Dermis lymphatic vessel endothelial cell (primary cell): ENCODE data around the gene C16orf46. TPM values are rescaled to one million over a fixed set of nuclear protein-coding genes. Genes with fewer than 3 reads are reported as not detected.

Experiments
- total RNA-seq: library from RNA; depleted of rRNA; stranded (reverse); fragments of >200 nt; gene quantifications from 2 replicates; pipeline ENCODE4 v1.2.1, GENCODE V29; 2014

C16orf46 gene, protein sequence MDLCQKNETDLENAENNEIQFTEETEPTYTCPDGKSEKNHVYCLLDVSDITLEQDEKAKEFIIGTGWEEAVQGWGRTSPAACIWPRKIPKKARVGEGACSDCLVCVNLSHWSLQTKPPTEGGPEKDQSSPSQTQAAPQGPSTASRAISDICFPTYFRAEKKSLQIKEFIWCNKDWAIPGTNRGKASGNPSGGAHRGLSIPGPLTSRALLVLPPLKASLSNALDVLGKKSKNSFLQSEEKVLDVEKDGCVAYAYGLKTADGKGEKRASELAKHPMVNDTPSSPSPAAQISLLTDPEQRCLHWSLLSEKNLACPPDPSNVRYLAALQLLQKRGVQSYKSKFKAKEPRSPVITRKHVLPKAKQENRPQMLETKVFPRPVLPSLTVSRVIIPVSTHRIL
- 0.26 and 0.54 TPM in 2 replicates for total RNA-seq

DNA sequence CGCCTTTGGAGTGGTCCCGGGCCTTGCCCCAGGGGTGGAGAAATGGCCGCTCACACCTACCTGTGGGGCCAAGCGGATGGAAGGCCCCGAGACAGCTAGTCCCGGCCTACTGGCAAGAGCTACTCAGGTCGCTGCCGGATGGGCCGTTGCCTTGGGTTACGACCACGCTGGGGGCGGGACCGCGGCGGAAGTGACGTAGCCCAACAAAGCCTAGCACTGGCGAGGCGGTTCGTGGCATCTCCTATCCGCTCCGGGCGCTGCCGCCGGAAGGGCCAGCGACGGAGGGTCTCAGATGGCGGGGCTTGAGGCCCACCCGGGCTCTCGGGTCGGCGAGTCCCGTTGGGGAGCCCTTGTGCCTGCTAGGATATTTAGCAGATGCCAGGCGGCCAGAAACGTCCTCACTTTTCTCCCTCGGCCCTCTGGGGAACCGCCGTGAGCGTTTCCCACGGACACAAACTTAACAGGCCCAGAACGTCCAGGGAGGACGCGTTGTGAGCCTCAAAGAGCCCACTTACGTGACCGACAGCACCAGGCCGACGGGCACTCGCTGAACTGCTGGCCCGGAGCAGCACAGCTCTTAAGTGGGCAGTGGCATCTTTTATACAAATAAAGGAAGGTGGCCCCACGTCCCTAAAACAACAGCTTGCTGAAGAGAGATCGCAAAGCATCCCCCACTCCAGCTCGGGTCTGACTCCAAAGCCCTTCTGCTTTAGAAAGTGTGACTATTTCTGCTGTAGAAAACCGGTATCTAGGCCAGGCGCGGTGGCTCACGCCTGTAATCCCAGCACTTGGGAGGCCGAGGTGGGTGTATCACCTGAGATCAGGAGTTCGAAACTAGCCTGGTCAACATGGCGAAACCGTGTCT is at the start of gene C16orf46:
TSS of gene C16orf46 (minus strand) at position 163 of the 865 bp plus-strand sequence. CDS start 13,283 bp downstream, outside the sequence.

DNA sequence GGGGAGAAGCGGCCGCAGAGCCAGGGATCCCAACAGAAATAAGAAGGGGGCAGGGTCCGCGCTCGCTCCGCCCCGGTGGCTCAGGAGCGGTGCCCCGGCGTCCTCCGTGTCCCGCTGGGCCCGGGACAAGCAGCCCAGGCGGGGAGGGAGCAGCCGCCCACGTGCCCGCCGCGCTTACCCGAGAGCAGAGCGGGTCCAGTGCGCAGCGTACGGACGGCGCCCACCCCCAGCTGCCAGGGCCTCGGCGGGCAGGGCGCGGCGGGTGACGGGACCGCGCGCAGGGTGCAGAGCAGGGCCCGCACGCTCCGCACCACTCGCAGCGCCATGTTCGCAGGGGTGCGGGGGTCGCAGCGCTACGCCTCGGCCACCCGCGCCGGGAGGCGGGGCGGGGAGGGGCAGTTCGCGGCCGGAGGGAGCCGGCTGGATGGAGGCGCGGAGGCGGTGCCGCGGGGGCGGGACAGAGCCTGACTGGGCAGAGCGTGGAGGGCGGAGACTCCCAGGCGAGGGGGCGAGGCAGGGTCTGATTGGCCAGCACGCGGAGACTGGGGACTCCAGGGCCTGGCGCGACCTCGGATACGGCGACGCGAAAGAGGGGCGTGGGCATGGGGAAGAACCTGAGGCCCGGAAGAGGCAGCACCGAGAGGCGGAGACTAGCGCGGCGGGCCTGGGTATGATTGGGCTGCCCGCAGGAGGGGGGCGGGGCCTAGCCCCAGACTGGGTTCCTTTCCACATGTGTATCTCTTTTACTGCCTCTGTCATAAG is 19.1 kb upstream of the C16orf46 start, which contains the start of gene GCSH:
TSS of gene GCSH (minus strand) at position 443 of the 762 bp plus-strand sequence. CDS start at position 326, 117 bp downstream.

DNA sequence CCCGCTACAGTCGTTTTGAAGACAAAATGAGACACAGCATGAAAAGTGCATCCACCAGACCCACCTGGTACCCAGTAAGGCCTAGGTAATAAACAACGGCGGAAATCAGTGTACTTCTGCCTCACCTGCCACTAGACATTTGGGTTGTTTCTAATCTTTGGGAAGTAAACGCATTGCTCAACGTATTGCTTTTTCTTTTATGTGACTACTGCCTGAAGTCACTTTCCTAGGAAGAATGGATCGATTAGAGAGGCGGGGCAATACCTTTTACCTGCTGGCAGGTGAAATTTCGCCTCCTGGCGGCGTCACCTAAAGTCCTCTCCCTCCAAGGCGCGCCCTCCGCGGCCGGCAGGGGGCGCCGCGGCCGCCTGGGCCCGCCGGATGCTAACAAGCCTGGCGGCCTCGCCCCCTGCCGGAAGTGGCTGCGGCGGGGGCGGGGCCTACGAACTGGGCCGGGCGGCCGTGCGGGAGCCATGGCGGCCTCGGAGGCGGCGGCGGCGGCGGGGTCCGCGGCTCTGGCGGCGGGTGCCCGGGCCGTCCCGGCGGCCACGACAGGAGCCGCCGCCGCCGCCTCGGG is 41.6 kb downstream of the C16orf46 start, which contains the start of gene ATMIN:
TSS of gene ATMIN (plus strand) at position 445 of the 577 bp plus-strand sequence. CDS start at position 474, 29 bp downstream.

Other genes starting within 250 kb of the C16orf46 start
- gene CMC2, start 70.4 kb downstream of the C16orf46 start, total RNA-seq = 23.7 and 51.0 TPM in 2 replicates
- 16.1 and 34.2 TPM in 2 replicates for gene CENPN, start 70.0 kb downstream of the C16orf46 start, total RNA-seq
- gene ATMIN, start 41.4 kb downstream of the C16orf46 start, total RNA-seq = 33.8 and 35.6 TPM in 2 replicates
- gene GCSH, start 19.2 kb upstream of the C16orf46 start, total RNA-seq = 11.2 and 13.4 TPM in 2 replicates
- gene BCO1, start 161.5 kb upstream of the C16orf46 start, total RNA-seq = not detected in 2 replicates
- 5.4 and 7.0 TPM in 2 replicates for gene GAN, start 237.7 kb upstream of the C16orf46 start, total RNA-seq